Right lobe of liver (tissue), 6 donors: ENCODE data around the gene SLC22A4. TPM values are rescaled to one million over a fixed set of nuclear protein-coding genes. Genes with fewer than 3 reads are reported as not detected.

Experiments used
- ATAC-seq, 4 donors: fragments of 200-7000 bp; cut with Tn5 transposase; one replicate each; pipeline ENCODE4 v1.9.1; 2020; ENCODE audit warnings: mild to moderate bottlenecking in 4 of 4, moderate library complexity in 4 of 4
- DNase-seq, 3 donors: peaks; one replicate each; pipeline ENCODE4 v3.0.0-alpha.2; 2020
- H3K27ac ChIP-seq, 3 donors: fragments of 200-600 bp; one replicate each; pipeline ENCODE4 v1.8.0; 2022
- H3K27me3 ChIP-seq, 2 donors: fragments of 200-600 bp; one replicate each; pipeline ENCODE4 v1.8.0; 2022
- H3K36me3 ChIP-seq, 4 donors: fragments of 200-600 bp; sonication (generic) in 1 of 4; one replicate each; pipeline versions ENCODE4 v1.5.1 to v1.8.0; 2017 to 2022; ENCODE audit warnings: control low read depth in 1 of 4
- H3K4me1 ChIP-seq, 4 donors: fragments of 200-600 bp; sonication (generic) in 1 of 4; one replicate each; pipeline versions ENCODE4 v1.5.1 to v1.8.0; 2017 to 2022; ENCODE audit warnings: control low read depth in 1 of 4
- H3K4me3 ChIP-seq, 3 donors: fragments of 200-600 bp; one replicate each; pipeline ENCODE4 v1.8.0; 2022
- H3K9me3 ChIP-seq, 4 donors: fragments of 200-600 bp; sonication (generic) in 1 of 4; one replicate each; pipeline versions ENCODE4 v1.5.1 to v1.8.0; 2017 to 2022; ENCODE audit warnings: control low read depth in 1 of 4
- CTCF ChIP-seq, 4 donors: fragments of 200-600 bp in 3 of 4; fragments of 450-650 bp in 1 of 4; IDR thresholded peaks; one replicate each; pipeline versions ENCODE4 v1.5.1 to v1.8.0; 2016 to 2022; ENCODE audit warnings: antibody characterized with exemption in 4 of 4, mild to moderate bottlenecking in 2 of 4
- POLR2A ChIP-seq: fragments of 450-650 bp; IDR thresholded peaks from one replicate; pipeline ENCODE4 v1.6.1; 2017; ENCODE audit warnings: antibody characterized with exemption, mild to moderate bottlenecking
- WGBS: methylation state at CpG from one replicate; pipeline ENCODE4 v1.1.6; 2018; ENCODE audit warnings: low coverage, low lambda C conversion rate; ENCODE audit not compliant: insufficient coverage; ENCODE audit errors: missing lambda C conversion rate; 5-methylcytosine and 5-hydroxymethylcytosine counted together
- intact Hi-C, 2 donors: fragments of 100-400 bp; cut with DNase I; formaldehyde crosslinking; loops; one replicate each; pipeline versions ENCODE4 v1.11.2 to v1.14.1; 2022
- total RNA-seq, 6 experiments: library from RNA; depleted of rRNA in 2 of 6; stranded (reverse); fragments of >200 nt in 2 of 6; fragmentation: NEBNext Ultra II Directional in 3 of 6; extraction: Animal tissue kit (Norgen Biotek cat#: 25700) in 3 of 6; gene quantifications; one replicate each; pipeline versions ENCODE4 v1.1.0 to v1.2.4, GENCODE V29; 2016 to 2023
- donor health status: DM: no; HTN: yes; CAD: no.
- donor health status: DM: no; HTN: no; CAD: no.
- donor health status: DM: no; HTN: no; CAD: no.
- donor health status: DM: no; HTN: yes; CAD: no.
- donor health status: DM: no; HTN: yes; CAD: no.

The SLC22A4 gene
- total RNA-seq, 6 experiments from 2014 or later = 0.31 to 0.59 (median 0.36) TPM

- H3K27ac ChIP-seq = no peak overlapping the region
- TF ChIP-seq CTCF (IDR thresholded peaks at IDR 0.05) = no peak
- TF ChIP-seq POLR2A = no peak
- ATAC-seq (peak in 1 of 4 donors; percentile 27), DNase-seq (peak in 1 of 3 donors; percentile 46)
- no peaks in the 10 kb centered on the region for H3K36me3 ChIP-seq
- intact Hi-C loops = no loop called here
- 65% methylated on average over 9 of the region's 77 CpGs for WGBS
- no peaks in the 10 kb centered on the region for H3K27me3 ChIP-seq
- H3K4me3 ChIP-seq = no peak overlapping the region
- H3K4me1 ChIP-seq = no peaks in the 10 kb centered on the region
- H3K9me3 ChIP-seq = no peaks in the 10 kb centered on the region
Observed at GRCh38 chr5:132271251-132272246, 22.6 kb upstream of the SLC22A4 start.

- H3K4me3 ChIP-seq = peak overlapping the region; percentile 14 to 24 (median 15)
- ATAC-seq = peak; percentile 36 to 80 (median 72)
- TF ChIP-seq CTCF (IDR thresholded peaks at IDR 0.05) = peak; percentile 62 to 86 (median 82)
- TF ChIP-seq POLR2A = no peak
- H3K4me1 ChIP-seq = no peaks in the 10 kb centered on the region
- peak in 2 of 3 donors; percentile 54 to 68 for DNase-seq
- H3K27ac ChIP-seq = no peak overlapping the region
- H3K27me3 ChIP-seq = no peaks in the 10 kb centered on the region
- 37% methylated on average over 26 of the region's 37 CpGs for WGBS
- H3K9me3 ChIP-seq = no peaks in the 10 kb centered on the region
- intact Hi-C loops = no loop called here
- no peaks in the 10 kb centered on the region for H3K36me3 ChIP-seq
Observed at GRCh38 chr5:132272311-132273210, 21.6 kb upstream of the SLC22A4 start.

- intact Hi-C loops = no loop called here
- H3K27ac ChIP-seq = no peak overlapping the region
- ATAC-seq (no peak), DNase-seq (peak in 1 of 3 donors; percentile 11)
- 54% methylated on average over 2 of the region's 2 CpGs for WGBS
- no peak overlapping the region for H3K4me3 ChIP-seq
- no peak for TF ChIP-seq CTCF (IDR thresholded peaks at IDR 0.05)
- TF ChIP-seq POLR2A = no peak
- no peaks in the 10 kb centered on the region for H3K9me3 ChIP-seq
- no peaks in the 10 kb centered on the region for H3K27me3 ChIP-seq
- H3K4me1 ChIP-seq = no peaks in the 10 kb centered on the region
- no peaks in the 10 kb centered on the region for H3K36me3 ChIP-seq
Observed at GRCh38 chr5:132273631-132274030, 20.6 kb upstream of the SLC22A4 start.

DNA sequence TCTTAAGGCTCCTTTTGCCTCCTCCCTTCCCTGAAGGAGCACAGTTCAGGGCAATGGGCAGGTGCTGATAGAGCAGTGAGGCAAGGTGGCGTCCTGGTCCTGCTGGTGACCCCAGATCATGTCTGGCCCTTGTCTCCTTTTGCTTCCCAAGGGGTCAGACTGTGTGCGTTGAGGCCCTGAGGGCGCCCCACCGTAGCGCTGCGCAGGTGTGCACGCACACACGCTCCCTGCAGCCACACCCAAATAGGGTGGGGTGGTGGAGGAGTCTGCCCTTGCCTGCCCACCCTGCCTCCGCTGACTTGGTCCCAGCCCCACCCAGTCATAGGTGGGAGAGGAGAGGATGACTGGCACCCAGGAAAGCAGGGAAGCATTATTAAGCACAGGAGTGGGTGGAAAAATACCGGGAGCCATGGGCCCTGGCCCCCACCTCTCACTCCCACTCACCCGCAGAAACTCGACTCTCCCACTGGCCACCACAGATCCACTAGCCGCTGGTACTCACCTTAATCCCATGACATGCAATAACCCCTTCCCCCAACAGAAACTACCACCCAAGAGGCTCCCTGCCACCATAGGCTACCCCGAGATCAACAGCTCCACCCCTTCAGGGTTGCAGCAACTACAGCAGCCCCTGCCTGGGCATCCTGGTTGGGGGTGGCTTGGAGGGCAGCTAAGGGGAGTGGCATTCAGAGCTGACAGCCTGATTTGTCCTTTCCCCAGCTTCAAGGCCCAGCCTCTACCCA, 20.0 kb upstream of the SLC22A4 start:
- no peaks in the 10 kb centered on the region for H3K36me3 ChIP-seq
- H3K27ac ChIP-seq = no peak overlapping the region
- ATAC-seq = no peak
- H3K9me3 ChIP-seq = no peaks in the 10 kb centered on the region
- no peaks in the 10 kb centered on the region for H3K27me3 ChIP-seq
- H3K4me3 ChIP-seq = no peak overlapping the region
- 93% methylated on average over 2 of the region's 14 CpGs for WGBS
- intact Hi-C loops = no loop called here
- peak in 1 of 3 donors; percentile 37 for DNase-seq
- TF ChIP-seq POLR2A = no peak
- no peak for TF ChIP-seq CTCF (IDR thresholded peaks at IDR 0.05)
- no peaks in the 10 kb centered on the region for H3K4me1 ChIP-seq
